GM10248 (cell line): Measurements from ENCODE around the gene RFNG.

Experiments used
- CTCF ChIA-PET: fragments of 300-600 bp; sonication (Branson Sonifier 250); formaldehyde crosslinking; extraction: SDS; loops from one replicate; lab custom pipeline; 2021; ENCODE audit warnings: antibody characterized with exemption; lab: Yijun Ruan, JAX
- POLR2A ChIA-PET: fragments of 350-650 bp; sonication (Branson Sonifier 250); formaldehyde crosslinking; extraction: SDS; loops from one replicate; lab custom pipeline; 2020; ENCODE audit warnings: antibody characterized with exemption; lab: Yijun Ruan, JAX
- DNase-seq: peaks from one replicate; pipeline ENCODE4 v3.0.0; 2012; ENCODE audit errors: extremely low spot score
- TF ChIP-seq, protein P1 (sequence below): IDR thresholded peaks from 2 replicates; pipeline ENCODE4 v1.5.1; 2012; ENCODE audit warnings: mild to moderate bottlenecking, low read depth; ENCODE audit errors: extremely low read depth, missing control alignments, control extremely low read depth

The RFNG gene

DNA sequence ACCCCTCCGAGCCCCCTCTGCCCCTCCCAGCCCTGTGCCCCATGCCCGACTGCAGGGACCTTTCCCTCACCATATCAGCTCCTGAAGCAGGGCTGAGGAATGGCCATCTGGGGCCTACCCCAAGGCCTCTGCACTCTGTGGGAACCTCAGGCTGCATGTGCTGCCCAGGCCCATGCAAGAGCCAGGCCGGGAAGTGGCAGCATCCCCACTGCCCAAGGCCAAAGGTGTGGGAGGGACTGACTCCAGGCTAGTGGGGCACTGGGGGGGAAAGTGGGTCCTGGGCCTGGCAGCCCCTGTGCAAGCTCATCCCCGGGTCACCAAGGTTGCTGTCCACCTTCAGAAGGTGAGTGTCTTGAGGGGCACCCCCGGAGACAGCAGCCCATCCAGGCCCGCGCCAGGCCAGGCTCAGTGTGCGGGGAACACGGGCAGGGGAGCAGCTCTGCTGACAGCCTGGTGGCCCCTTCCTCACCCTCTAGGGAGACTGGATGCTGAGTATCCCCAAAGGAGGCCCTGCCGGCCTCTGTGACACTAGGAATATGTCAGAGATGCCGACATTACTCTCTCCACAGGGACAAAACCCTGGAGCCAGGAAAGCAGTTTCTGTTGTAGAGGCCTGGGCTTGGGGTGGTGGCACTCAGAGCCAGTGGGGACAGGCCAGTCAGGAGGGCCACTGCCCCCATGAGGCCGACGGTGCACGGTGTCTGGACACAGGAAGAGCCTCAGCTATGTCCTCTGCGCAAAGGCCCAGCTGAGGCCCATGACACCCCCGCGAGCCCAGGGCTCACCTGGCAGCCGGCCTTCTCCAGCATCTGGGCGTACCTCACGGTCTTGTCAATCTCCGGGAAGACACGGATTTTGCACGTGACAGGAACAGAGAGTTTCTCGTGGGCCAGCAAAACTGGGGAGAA lies 10.7 kb upstream of the RFNG start:
- ChIA-PET POLR2A (no interaction called here), CTCF (no interaction called here)
- DNase-seq = no peak
- TF ChIP-seq, protein P1, sequence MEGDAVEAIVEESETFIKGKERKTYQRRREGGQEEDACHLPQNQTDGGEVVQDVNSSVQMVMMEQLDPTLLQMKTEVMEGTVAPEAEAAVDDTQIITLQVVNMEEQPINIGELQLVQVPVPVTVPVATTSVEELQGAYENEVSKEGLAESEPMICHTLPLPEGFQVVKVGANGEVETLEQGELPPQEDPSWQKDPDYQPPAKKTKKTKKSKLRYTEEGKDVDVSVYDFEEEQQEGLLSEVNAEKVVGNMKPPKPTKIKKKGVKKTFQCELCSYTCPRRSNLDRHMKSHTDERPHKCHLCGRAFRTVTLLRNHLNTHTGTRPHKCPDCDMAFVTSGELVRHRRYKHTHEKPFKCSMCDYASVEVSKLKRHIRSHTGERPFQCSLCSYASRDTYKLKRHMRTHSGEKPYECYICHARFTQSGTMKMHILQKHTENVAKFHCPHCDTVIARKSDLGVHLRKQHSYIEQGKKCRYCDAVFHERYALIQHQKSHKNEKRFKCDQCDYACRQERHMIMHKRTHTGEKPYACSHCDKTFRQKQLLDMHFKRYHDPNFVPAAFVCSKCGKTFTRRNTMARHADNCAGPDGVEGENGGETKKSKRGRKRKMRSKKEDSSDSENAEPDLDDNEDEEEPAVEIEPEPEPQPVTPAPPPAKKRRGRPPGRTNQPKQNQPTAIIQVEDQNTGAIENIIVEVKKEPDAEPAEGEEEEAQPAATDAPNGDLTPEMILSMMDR = no peak

DNA sequence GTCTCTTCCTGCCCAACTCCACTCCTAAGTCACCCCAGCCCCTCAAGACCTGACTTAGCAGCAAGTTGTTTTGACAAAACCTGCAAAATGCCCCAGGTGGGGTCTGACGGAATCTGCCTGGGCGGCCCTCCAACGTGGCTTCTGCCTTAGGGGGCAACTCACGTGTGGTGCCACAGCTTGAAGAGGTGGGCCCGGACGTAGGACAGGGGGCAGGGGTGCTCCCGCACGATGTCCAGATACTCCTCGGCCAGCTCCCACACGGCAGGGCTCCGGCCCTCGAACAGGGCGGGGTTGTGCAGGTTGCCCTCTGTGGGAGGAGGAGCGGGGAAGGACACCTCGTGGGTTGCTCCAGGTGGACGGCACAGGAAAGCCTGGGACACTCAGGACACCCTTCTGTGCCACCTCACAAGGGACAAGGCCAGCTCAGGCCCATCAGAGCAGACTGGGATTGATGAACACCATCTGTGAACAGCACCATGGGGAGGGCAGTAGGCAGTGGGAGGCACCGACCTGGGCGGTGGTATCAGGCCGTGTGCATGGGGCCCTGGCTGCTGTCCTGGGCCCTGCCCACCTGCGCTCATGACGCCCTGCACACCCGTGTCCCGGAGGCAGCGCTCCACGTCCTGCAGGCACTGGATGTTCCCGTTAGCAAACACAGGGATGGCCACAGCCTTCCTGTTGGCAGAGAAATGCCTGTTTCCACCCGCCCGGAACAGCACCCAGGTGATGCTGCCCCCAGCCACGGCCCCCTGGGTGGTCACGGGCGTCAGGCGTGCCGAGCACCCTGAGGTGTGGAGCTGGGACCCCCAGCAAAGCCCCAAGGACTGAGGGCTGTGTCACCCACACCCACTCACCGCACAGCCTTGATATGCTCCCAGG lies 9.7 kb upstream of the RFNG start:
- TF ChIP-seq, protein P1 = no peak
- no peak for DNase-seq
- ChIA-PET CTCF (no interaction called here), POLR2A (no interaction called here)

DNA sequence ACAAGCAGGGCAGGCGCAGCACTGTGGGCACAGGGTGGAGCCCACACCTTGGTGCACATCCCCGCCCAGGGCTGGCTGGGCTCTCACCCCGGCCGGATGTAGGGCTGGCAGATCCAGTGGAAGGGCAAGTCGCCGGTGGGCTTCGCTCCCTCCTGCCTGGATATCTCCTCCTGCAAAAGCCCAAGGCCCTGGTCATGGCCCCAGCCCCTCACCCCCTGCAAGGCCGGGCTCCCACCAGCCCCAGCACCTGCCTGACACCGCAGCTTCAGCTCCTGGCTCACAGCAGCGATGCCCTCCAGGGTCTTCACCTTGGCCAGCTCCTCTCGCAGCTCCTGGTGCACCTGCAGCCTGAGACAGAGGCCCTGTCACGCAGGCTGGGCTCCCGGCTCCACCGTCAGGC lies 9.0 kb upstream of the RFNG start:
- POLR2A ChIA-PET = no interaction called here
- TF ChIP-seq, protein P1 = no peak
- CTCF ChIA-PET = interaction anchor here (0.7 kb wide), 1 partner anchor 11 kb away, joined by 3 read pairs; no protein-coding TSS in a partner anchor
- no peak for DNase-seq

DNA sequence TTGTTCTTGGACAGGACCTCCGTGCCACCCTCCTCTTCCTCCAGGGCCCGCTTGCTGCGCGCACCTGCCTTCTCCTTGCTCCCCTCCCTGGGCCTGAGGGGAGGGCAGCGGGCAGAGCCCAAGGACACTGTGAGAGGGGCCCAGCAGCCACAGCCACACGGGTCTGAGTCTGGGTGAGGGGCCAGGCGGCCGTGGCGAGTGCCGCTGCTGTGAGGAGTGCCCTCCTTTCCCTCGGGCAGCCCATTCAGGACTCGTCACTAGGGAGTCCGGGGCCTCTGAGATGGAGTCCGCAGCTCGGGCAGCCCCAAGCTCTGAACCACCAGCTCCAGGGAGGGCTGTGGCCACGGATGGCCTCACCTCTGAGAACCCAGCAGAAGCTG lies 8.4 kb upstream of the RFNG start:
- ChIA-PET CTCF (interaction anchor here (0.7 kb wide), 1 partner anchor 10 kb away, joined by 3 read pairs; no protein-coding TSS in a partner anchor), POLR2A (no interaction called here)
- TF ChIP-seq, protein P1 = no peak
- no peak for DNase-seq

DNA sequence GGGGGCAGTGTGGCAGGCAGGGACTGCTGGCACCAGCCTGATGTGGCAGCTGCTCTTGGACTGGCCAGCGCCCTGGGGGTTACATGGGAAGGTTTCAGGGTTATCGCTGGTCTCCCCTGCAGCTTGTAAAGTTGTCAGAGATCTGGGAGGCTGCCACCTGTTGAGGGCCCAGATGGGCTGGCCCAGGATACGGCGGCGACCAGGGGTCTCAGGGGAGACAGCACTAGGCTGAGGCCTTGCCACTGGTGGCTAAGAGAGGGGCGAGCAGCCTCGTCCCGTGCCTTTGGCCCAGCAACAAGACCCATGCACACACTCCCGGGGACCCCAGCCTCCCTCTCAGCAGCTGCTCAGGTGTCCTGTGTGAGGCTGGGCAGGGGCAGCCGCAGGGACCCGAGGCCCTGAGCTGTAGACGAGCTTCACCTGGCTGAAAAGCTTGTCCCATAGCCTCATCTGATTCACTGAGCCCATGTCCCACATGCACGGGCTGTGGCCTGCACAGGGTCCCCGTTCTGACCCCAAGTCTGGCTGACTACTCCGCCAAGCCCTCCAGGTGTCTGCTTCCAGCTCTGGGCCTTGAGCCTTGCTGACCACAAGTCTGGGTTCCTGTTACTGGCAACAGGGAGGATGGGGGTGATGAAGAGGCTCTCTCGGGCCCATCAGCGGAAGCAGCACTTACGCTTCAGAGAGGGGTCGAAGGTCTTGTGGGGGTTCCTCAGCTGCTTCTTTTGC lies 7.8 kb upstream of the RFNG start:
- TF ChIP-seq, protein P1 = no peak
- ChIA-PET CTCF (interaction anchor here (0.8 kb wide), 1 partner anchor 290 kb away, joined by 3 read pairs; no protein-coding TSS in a partner anchor), POLR2A (no interaction called here)
- DNase-seq = no peak

DNA sequence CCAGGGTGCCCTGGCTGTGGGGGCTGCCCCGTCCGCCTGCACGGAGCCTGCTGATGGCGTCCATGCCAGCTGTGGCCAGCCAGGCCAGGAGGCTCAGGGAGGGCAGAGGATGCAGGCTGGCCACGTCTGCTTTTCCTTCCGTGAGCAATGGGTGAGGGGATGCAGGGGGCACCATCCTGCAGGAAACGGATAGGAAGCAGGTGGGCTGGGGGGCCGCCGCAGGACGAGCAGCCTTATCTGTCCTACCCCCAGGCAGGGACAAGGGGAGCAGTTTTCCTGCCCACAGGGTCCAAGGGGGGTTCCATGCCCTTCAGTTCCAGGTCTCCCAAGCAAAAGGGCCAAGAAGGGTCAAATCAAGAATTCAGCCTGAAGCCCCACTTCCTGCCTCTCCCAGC lies 7.2 kb upstream of the RFNG start:
- ChIA-PET CTCF (interaction anchor here (0.8 kb wide), 1 partner anchor 291 kb away, joined by 3 read pairs; no protein-coding TSS in a partner anchor), POLR2A (no interaction called here)
- no peak for DNase-seq
- TF ChIP-seq, protein P1 = no peak
